ENCODE results near the gene USP11.
A peak's percentile ranks its signal among the peaks of the same experiment; 100 is the strongest.
"Not testable (repeated sequence)": the region's sequence is repeated elsewhere in the genome, so short reads cannot be mapped to it uniquely, and the experiment has no call there.

USP11 gene

DNA sequence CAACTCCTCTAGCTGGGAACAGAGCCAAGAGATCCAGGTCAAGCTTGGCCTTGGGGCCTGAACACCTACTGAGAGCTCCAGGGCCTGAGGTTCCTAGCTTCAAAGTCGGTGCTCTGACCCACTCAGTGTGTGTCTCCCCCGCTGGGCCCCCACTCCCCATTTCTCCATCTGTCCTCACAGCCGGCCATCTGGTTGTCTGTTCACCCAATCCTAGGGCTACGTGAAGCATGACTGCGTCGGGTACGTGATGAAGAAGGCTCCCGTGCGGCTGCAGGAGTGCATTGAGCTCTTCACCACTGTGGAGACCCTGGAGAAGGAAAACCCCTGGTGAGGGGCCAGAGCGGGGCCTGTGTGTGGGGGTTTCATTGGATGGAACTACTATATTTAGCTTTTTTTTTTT lies 12.3 kb downstream of the USP11 start:
- no peak for DNase-seq (ENCODE audit: low spot score)

DNA sequence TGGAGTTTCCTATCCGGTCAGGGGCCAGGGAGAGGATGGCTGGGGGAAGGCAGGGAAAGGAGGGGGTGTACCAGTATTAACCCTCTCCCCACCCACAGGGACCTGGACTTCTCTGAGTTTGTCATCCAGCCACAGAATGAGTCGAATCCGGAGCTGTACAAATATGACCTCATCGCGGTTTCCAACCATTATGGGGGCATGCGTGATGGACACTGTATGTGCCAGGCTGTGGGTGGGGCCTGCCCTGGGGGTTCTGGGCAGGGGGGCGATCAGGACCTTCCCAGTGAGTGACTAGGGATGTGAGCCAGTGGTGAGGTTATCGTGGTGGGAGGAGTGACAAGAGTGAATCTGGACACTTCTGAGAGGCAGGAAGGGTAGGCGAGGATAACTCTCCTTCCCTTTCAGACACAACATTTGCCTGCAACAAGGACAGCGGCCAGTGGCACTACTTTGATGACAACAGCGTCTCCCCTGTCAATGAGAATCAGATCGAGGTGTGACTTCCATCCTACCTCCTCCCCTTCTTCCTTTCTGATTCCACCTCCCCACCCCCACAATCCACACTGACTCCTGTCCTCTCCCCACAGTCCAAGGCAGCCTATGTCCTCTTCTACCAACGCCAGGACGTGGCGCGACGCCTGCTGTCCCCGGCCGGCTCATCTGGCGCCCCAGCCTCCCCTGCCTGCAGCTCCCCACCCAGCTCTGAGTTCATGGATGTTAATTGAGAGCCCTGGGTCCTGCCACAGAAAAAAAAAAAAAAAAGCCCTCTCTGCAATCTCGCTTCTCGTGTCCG lies 14.6 kb downstream of the USP11 start:
- no peak for DNase-seq (ENCODE audit: low spot score)

- no peak for DNase-seq (ENCODE audit: low spot score)
Measured at GRCh38 chrX:47247999-47248320, 15.2 kb downstream of the USP11 start.

- DNase-seq (ENCODE audit: low spot score) = no peak
Measured at GRCh38 chrX:47248576-47248975, 15.8 kb downstream of the USP11 start.

GRCh38 chrX:47250017-47250347 lies 17.2 kb downstream of the USP11 start:
- DNase-seq (ENCODE audit: low spot score) = peak; percentile 12

- DNase-seq (ENCODE audit: low spot score) = not testable (repeated sequence)
Measured at GRCh38 chrX:47257620-47258019, 24.8 kb downstream of the USP11 start.

GRCh38 chrX:47264483-47265173 lies 31.8 kb downstream of the USP11 start:
- no peak for DNase-seq (ENCODE audit: low spot score)

DNA sequence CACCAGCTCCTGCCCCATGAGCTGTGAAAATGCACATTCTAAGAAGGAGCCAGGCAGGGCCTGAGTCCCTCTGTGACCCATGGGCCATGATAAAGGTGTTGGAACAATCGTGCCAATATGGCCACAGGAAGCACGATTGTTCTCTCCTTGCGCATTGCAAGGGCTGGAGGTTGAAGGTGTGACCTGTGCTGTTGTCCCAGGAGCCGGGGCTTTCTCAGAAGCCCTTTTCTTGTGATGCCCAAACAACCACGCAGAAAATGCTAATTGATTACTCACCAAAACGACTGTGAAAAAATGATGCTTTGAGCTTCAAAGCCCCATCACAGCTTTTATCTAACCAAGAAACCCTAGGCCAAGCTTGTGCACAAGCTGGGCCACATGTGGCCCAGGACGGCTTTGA lies 33.8 kb downstream of the USP11 start:
- DNase-seq (ENCODE audit: low spot score) = no peak

DNA sequence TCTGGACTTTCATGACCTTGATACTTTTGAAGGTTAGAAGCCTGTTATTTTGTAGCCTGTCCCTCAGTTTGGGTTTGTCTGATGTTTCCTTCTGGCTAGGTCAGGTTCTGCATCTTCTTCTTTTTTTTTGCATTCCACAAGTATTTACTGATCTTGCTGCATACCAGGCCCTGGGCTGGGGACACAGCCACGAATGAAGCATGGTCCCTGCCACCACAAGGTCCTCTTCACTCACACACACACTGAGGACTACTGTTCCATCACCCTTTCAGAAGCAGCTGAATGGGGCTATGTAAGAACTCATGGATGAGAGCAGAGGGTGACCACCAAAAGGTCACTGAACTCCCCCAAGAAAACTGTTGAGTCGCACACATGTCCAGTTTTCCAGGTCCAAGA lies 39.2 kb downstream of the USP11 start:
- DNase-seq (ENCODE audit: low spot score) = no peak

DNA sequence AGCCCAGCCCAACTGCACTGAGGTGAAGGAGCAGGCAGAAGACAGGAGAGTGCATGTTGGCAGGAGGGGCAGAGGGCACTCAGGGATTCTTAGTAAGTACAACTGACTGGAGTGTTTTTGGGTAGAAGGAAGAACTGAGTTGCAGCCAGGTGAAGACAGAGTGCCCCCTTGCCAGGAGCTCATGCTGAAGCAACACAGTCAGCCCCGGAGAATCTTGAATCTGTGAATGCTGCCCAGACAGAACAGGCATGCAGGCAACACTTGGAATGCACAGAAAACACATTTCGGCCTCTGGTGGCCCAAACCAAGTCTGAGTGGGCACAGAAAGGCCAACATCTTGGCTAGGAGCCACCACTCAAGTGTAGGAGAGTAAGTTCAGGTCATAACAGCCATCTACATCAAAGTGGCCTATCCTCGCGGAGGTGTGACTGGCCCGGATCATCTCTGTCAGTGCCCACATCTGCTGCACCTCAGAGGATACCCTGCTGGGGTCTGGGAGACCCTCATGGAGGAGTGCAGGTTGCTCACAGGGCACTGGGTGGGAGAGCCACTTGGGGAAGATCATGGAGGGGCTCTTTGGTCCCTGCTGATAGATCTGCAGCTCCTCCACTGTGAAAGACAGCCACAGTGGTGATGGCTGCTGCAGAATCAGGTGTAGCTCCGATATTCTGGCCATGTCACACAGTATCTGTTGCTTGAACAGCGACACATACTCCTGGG lies 40.4 kb downstream of the USP11 start:
- no peak for DNase-seq (ENCODE audit: low spot score)

- no peak for DNase-seq (ENCODE audit: low spot score)
Measured at GRCh38 chrX:47278691-47279090, 45.9 kb downstream of the USP11 start.

DNA sequence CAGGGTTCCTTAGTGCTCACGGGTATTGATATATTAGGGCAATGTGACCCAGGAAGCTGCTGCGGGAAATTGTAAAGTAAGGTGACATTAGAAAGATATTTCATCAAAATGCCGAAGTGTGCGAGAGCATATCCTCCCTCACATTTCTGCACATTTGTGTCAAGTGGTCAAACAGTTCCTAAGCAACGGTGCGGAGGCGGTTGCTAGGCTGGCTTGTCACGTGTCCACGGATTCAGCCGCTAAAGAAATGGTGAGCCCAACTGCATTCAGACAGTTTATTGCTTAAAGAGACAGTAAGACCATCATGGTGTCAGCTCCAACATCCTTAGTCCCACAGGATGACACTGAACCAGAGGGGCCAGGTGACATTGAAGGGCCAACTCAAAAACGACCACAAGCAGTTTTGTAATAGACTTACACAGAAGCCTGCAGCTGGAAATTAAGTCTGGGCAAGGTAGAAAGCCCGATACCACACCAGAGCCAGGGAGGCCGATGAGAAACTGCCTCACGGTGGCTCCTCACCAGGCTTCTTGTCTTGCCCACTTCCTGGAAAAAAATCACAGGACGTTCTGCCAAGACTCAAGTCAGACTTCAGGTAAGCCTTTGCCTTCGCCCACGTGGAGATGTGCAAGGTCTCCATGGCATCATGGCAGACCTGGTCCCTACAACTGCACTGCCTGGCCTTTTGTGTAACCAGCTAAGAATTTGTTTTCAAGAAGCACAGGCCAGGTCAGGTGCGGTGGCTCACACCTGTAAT lies 50.4 kb downstream of the USP11 start:
- DNase-seq (ENCODE audit: low spot score) = peak; percentile 41

DNA sequence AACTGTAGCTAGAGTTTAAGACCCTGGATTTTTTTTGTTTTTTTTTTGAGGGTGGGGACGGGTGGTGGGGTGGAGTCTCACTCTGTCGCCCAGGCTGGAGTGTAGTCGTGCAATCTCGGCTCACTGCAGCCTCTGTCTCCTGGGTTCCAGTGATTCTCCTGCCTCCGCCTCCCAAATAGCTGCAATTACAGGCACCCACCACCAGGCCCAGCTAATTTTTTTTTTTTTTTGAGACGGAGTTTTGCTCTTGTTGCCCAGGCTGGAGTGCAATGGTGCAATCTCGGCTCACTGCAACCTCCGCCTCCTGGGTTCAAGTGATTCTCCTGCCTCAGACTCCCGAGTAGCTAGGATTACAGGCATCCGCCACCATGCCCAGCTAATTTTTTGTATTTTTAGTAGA lies 51.8 kb downstream of the USP11 start:
- DNase-seq (ENCODE audit: low spot score) = not testable (repeated sequence)

- DNase-seq (ENCODE audit: low spot score) = no peak
Measured at GRCh38 chrX:47285836-47286320, 53.1 kb downstream of the USP11 start.

GRCh38 chrX:47293106-47293505 lies 60.3 kb downstream of the USP11 start:
- no peak for DNase-seq (ENCODE audit: low spot score)

- no peak for DNase-seq (ENCODE audit: low spot score)
Measured at GRCh38 chrX:47296766-47297365, 64.1 kb downstream of the USP11 start.

DNA sequence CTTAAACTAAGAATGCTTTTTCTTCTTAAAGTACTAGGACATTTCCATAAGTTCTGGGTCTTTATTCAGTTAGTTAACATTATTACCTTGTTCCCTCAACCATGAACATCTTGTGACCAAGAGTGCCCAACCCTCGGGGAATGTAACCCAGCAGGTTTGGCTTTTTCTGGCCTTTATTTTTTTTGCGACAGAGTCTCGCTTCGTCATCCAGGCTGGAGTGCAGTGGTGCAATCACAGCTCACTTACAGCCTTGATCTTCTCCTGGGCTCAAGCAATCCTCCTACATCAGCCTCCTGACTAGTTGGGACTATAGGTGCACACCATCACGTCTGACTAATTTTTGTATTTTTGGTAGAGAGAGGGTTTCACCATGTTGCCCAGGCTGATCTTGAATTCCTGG lies 65.1 kb downstream of the USP11 start:
- no peak for DNase-seq (ENCODE audit: low spot score)

Data from SK-N-DZ (cell line).